Epithelial cell of esophagus (primary cell): ENCODE data around the gene EPHA4.

Experiments
- DNase-seq: peaks from one replicate; pipeline ENCODE4 v3.0.0; 2010; ENCODE audit warnings: low read depth
- H3K4me3 ChIP-seq: 2 replicates; pipeline ENCODE4 v1.5.1; 2011; ENCODE audit warnings: mild to moderate bottlenecking, low read length, control low read depth
- CTCF ChIP-seq: IDR thresholded peaks from 2 replicates; pipeline ENCODE4 v1.5.1; 2011; ENCODE audit warnings: low read depth, mild to moderate bottlenecking, low read length, control low read depth, inconsistent platforms; ENCODE audit not compliant: insufficient read depth; ENCODE audit errors: missing control alignments

EPHA4 gene

GRCh38 chr2:221549143-221549542 lies 23.0 kb downstream of the EPHA4 start:
- no peak for TF ChIP-seq CTCF
- no peak for DNase-seq
- H3K4me3 ChIP-seq, result no peak overlapping the region

- DNase-seq, result peak; percentile 84
- no peak for TF ChIP-seq CTCF
- H3K4me3 ChIP-seq, result no peak overlapping the region
These were observed 25.4 kb downstream of the EPHA4 start for GRCh38 chr2:221546505-221547225.

- no peak for TF ChIP-seq CTCF
- H3K4me3 ChIP-seq, result no peak overlapping the region
- peak; percentile 78 for DNase-seq
These were observed 30.9 kb downstream of the EPHA4 start for GRCh38 chr2:221541131-221541735.

DNA sequence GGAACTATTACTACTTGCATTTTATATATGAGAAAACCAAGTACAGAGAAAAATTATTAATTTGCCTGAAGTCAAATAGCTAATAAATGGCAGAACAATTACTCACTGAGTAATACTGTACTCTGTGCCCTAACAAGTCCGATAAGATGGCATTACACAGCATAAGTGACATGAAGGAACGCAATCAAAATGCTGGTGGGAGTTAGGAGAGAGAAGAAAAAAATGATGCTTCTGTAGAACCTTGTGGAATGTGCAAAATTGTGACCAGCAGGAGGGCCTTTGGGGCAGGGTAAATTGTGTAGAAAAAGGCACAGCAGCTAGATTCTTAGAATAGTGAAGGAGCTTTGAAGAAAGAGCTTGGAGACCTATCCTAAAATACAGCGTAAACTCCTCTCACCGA lies 32.9 kb downstream of the EPHA4 start:
- H3K4me3 ChIP-seq, result no peak overlapping the region
- DNase-seq, result no peak
- no peak for TF ChIP-seq CTCF

DNA sequence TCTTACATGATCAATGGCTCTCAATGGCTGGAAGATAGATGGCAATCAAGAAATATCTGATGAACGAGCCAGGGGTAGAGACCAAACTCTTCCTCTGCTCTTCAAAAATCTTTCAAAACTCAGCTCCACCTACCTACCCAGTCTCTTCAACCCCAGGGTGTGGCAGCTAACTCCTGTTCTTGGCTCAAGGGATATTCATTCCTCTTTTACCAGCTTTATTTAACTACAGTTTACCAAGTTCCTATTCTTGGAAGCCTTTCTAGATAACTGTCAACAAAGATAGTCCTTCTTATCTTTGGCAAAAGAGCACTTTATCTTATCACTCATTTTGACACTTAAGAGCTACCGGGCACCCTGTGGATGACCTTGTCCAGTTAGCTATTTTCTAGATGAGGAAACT lies 36.3 kb downstream of the EPHA4 start:
- no peak for DNase-seq
- TF ChIP-seq CTCF, result no peak
- no peak overlapping the region for H3K4me3 ChIP-seq

- H3K4me3 ChIP-seq, result no peak overlapping the region
- peak; percentile 92 for DNase-seq
- no peak for TF ChIP-seq CTCF
These were observed 38.8 kb downstream of the EPHA4 start for GRCh38 chr2:221533299-221533698.

GRCh38 chr2:221532641-221533040 lies 39.5 kb downstream of the EPHA4 start:
- H3K4me3 ChIP-seq, result no peak overlapping the region
- no peak for TF ChIP-seq CTCF
- no peak for DNase-seq
